Vagina (tissue), 2 donors: ENCODE data around the gene SEZ6L. TPM values are rescaled to one million over a fixed set of nuclear protein-coding genes. Genes with fewer than 3 reads are reported as not detected.

Experiments
- DNase-seq, 2 donors: peaks; one replicate each; pipeline ENCODE4 v3.0.0-alpha.2; 2017; ENCODE audit errors: extremely low spot score in 2 of 2
- H3K27ac ChIP-seq: fragments of 200-600 bp; sonication (generic); one replicate; pipeline ENCODE4 v1.5.1; 2019
- H3K27me3 ChIP-seq: fragments of 200-600 bp; sonication (generic); one replicate; pipeline ENCODE4 v1.5.1; 2019
- H3K36me3 ChIP-seq, 2 donors: fragments of 200-600 bp; sonication (generic); one replicate each; pipeline ENCODE4 v1.5.1; 2017 to 2019
- H3K4me1 ChIP-seq: fragments of 200-600 bp; sonication (generic); one replicate; pipeline ENCODE4 v1.5.1; 2019
- H3K4me3 ChIP-seq, 2 donors: fragments of 200-600 bp; sonication (generic); 1 replicate in 1 of 2; 2 replicates in 1 of 2; pipeline ENCODE4 v1.5.1; 2016 to 2019
- H3K9me3 ChIP-seq: fragments of 200-600 bp; sonication (generic); one replicate; pipeline ENCODE4 v1.5.1; 2019
- POLR2A ChIP-seq, 2 donors: fragments of 450-650 bp; IDR thresholded peaks; one replicate each; pipeline ENCODE4 v1.6.1; 2017; ENCODE audit warnings: antibody characterized with exemption in 2 of 2, mild to moderate bottlenecking in 2 of 2, moderate library complexity in 2 of 2
- POLR2AphosphoS5 ChIP-seq, 2 donors: sonication (generic); formaldehyde crosslinking; IDR thresholded peaks; one replicate each; pipeline ENCODE4 v1.9.0; 2017; ENCODE audit warnings: antibody characterized with exemption in 2 of 2, mild to moderate bottlenecking in 2 of 2, low read depth in 1 of 2; ENCODE audit not compliant: insufficient read depth in 1 of 2
- intact Hi-C: fragments of 100-400 bp; cut with DNase I; formaldehyde crosslinking; loops from one replicate; pipeline ENCODE4 v1.15.1; 2023
- total RNA-seq: library from RNA; depleted of rRNA; stranded (reverse); fragments of >200 nt; gene quantifications from one replicate; pipeline ENCODE4 v1.2.3, GENCODE V29; 2016
- TF ChIP-seq, protein P1 (sequence below), 3 experiments: fragments of 450-650 bp in 2 of 3; fragments of 200-600 bp in 1 of 3; sonication (generic) in 1 of 3; IDR thresholded peaks; one replicate each; pipeline ENCODE4 v1.5.1; 2017 to 2019; ENCODE audit warnings: antibody characterized with exemption in 3 of 3, mild to moderate bottlenecking in 2 of 3, moderate library complexity in 2 of 3

SEZ6L gene
- total RNA-seq, 1 donor from 2014 or later, result 1.2 TPM

DNA sequence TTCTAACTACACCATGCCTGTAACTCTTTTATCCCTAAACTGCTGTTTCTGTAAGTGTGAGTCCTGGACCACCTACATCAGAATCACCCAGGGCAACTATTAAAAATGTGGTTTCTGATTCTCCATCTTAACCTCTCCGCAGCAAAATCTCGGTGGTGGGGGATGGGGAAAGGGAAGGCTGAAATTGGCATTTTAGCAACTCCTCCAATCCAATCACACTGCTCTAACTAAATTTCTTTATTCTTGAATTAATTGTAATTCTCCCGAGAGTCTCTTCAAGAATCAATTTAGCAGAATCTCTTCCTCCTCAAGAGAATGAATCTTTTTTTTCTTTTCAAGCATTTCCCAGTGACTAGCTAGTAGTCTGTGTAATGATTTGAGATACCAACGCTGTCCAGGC is 36.2 kb downstream of the SEZ6L start:
- Histone ChIP-seq H3K9me3 (no peaks in the 10 kb centered on the region), H3K27ac (no peak overlapping the region), H3K4me1 (no peaks in the 10 kb centered on the region), H3K4me3 (no peak overlapping the region), H3K27me3 (no peaks in the 10 kb centered on the region), H3K36me3 (no peaks in the 10 kb centered on the region)
- no peak for TF ChIP-seq POLR2AphosphoS5 (IDR thresholded peaks at IDR 0.05; ENCODE audit: insufficient read depth in 1 of 2, low read depth in 1 of 2)
- no peak for TF ChIP-seq POLR2A (IDR thresholded peaks at IDR 0.05)
- TF ChIP-seq, protein P1, sequence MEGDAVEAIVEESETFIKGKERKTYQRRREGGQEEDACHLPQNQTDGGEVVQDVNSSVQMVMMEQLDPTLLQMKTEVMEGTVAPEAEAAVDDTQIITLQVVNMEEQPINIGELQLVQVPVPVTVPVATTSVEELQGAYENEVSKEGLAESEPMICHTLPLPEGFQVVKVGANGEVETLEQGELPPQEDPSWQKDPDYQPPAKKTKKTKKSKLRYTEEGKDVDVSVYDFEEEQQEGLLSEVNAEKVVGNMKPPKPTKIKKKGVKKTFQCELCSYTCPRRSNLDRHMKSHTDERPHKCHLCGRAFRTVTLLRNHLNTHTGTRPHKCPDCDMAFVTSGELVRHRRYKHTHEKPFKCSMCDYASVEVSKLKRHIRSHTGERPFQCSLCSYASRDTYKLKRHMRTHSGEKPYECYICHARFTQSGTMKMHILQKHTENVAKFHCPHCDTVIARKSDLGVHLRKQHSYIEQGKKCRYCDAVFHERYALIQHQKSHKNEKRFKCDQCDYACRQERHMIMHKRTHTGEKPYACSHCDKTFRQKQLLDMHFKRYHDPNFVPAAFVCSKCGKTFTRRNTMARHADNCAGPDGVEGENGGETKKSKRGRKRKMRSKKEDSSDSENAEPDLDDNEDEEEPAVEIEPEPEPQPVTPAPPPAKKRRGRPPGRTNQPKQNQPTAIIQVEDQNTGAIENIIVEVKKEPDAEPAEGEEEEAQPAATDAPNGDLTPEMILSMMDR (IDR thresholded peaks at IDR 0.05), result no peak
- DNase-seq, result peak in 1 of 2 donors; percentile 10
- intact Hi-C loops, result no loop called here

DNA sequence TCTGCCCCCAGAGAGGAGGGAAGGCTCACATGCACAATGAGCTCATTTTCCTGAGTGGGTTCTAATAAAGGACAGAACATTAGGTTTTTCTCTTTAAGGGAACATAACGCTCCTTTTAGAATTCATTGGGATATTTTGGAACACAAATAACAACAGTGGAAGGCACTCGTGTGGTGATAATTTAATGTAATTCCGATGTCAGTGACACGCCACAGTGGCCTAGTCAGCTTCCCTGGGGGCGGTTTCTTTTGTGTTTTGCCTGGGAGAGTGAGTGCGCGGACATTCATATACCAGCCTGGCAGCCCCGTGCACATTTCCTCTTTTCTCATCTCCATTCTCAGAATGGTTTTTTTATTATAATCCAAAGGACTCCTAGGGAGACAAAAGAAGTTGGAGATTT is 41.1 kb downstream of the SEZ6L start:
- intact Hi-C loops, result no loop called here
- no peak overlapping the region for H3K4me3 ChIP-seq
- TF ChIP-seq, protein P1 (IDR thresholded peaks at IDR 0.05), result no peak
- TF ChIP-seq POLR2A (IDR thresholded peaks at IDR 0.05) (no peak), POLR2AphosphoS5 (IDR thresholded peaks at IDR 0.05; ENCODE audit: insufficient read depth in 1 of 2, low read depth in 1 of 2) (no peak)
- H3K27me3 ChIP-seq, result no peaks in the 10 kb centered on the region
- H3K9me3 ChIP-seq, result no peaks in the 10 kb centered on the region
- no peaks in the 10 kb centered on the region for H3K36me3 ChIP-seq
- DNase-seq, result no peak
- no peak overlapping the region for H3K27ac ChIP-seq
- H3K4me1 ChIP-seq, result no peaks in the 10 kb centered on the region

DNA sequence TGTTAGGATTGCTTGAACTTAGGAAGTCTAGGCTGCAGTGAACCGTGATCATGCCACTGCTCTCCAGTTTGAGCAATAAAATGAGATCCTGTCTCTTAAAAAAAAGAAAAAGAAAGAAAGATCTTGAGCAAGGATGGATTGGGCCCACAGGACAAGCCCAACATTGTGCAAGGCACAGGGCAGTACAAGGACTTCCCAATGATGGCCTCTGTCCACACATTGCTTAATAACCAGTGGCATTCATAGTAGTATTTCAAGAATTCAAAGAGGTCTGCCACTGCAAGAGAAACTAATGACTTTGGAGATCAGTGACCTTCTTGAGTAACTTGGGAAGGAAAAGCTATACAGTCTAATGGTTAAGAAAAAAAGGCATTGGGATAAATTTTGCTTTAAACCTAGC is 44.6 kb downstream of the SEZ6L start:
- peak in 1 of 2 donors; percentile 34 for DNase-seq
- TF ChIP-seq POLR2A (IDR thresholded peaks at IDR 0.05), result no peak
- TF ChIP-seq, protein P1 (IDR thresholded peaks at IDR 0.05), result no peak
- TF ChIP-seq POLR2AphosphoS5 (IDR thresholded peaks at IDR 0.05; ENCODE audit: insufficient read depth in 1 of 2, low read depth in 1 of 2), result no peak
- Histone ChIP-seq H3K27me3 (no peaks in the 10 kb centered on the region), H3K27ac (no peak overlapping the region), H3K4me1 (no peaks in the 10 kb centered on the region), H3K9me3 (no peaks in the 10 kb centered on the region), H3K4me3 (no peak overlapping the region), H3K36me3 (no peaks in the 10 kb centered on the region)
- intact Hi-C loops, result no loop called here

DNA sequence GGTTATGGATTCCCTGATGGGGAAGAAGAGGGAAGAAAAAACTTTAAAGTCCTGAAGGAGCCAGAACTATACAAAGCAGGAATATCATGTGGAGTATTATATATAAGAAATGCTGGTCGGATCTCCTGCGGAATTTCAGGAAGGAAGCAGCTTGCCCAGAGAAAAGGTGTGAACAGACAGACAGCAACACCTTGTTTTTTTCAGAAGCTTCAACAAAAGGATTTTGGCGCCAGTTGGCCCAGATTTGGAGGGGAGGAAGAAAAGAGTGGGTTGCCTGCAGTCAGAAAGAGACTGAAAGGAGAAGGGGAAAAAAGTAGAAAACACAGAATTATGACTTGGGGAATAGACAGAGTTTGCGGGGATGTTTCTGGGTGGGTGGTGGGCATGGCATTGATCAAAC is 45.2 kb downstream of the SEZ6L start:
- intact Hi-C loops, result no loop called here
- DNase-seq, result no peak
- no peak for TF ChIP-seq POLR2AphosphoS5 (IDR thresholded peaks at IDR 0.05; ENCODE audit: insufficient read depth in 1 of 2, low read depth in 1 of 2)
- no peak for TF ChIP-seq POLR2A (IDR thresholded peaks at IDR 0.05)
- TF ChIP-seq, protein P1 (IDR thresholded peaks at IDR 0.05), result no peak
- H3K27ac ChIP-seq, result no peak overlapping the region
- no peak overlapping the region for H3K4me3 ChIP-seq
- H3K9me3 ChIP-seq, result no peaks in the 10 kb centered on the region
- H3K36me3 ChIP-seq, result no peaks in the 10 kb centered on the region
- H3K27me3 ChIP-seq, result no peaks in the 10 kb centered on the region
- no peaks in the 10 kb centered on the region for H3K4me1 ChIP-seq

DNA sequence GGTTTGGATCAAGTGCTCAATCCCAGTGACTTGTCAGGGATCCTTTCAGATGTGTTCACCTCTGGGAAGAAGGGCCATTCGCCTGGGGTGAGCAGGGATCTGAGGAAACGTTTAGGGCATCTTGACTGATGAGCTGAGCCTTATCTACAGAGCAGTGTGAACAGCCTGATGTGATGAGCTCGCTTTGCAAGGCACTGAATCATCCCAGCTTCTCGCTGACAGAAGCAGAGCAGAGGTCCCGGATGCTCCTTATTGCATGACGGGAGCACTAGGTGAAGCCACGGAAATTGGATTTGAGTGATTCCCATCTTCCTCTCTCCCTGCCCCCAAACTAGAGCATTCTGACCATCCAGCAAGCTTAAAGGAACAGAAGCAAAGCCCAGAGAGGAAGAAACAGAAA is 46.5 kb downstream of the SEZ6L start:
- Histone ChIP-seq H3K27me3 (no peaks in the 10 kb centered on the region), H3K36me3 (no peaks in the 10 kb centered on the region), H3K4me3 (no peak overlapping the region), H3K27ac (no peak overlapping the region), H3K9me3 (no peaks in the 10 kb centered on the region), H3K4me1 (no peaks in the 10 kb centered on the region)
- no peak for DNase-seq
- intact Hi-C loops, result no loop called here
- TF ChIP-seq POLR2A (IDR thresholded peaks at IDR 0.05) (no peak), POLR2AphosphoS5 (IDR thresholded peaks at IDR 0.05; ENCODE audit: insufficient read depth in 1 of 2, low read depth in 1 of 2) (no peak)
- TF ChIP-seq, protein P1 (IDR thresholded peaks at IDR 0.05), result no peak
